Endothelial cell of umbilical vein (primary cell): ENCODE results near the gene MRPS35. TPM values are rescaled to one million over a fixed set of nuclear protein-coding genes. Genes with fewer than 3 reads are reported as not detected.

Experiments
- BruUV-seq: library from RNA; stranded (reverse); fragments of 400-500 nt; replicated peaks from 2 replicates; lab custom pipeline; 2021; lab: Mats Ljungman, UMichigan
- CTCF ChIA-PET: fragments of 300-600, 350-600 bp; sonication (Branson Sonifier 250); formaldehyde crosslinking; loops from one replicate; lab custom pipeline; 2021; ENCODE audit warnings: antibody characterized with exemption, inconsistent platforms; lab: Charles Lee
- POLR2A ChIA-PET: fragments of 300-600, 350-600 bp; sonication (Branson Sonifier 250); formaldehyde crosslinking; loops from one replicate; lab custom pipeline; 2021; ENCODE audit warnings: antibody characterized with exemption, inconsistent platforms; lab: Charles Lee
- DNase-seq: peaks from one replicate; pipeline ENCODE4 v3.0.0-alpha.2; 2011; ENCODE audit warnings: low read depth, low spot score
- FAIRE-seq: peaks from 2 replicates; lab custom pipeline; 2011; peaks lifted over from hg19 to GRCh38; lab: Jason Lieb, UNC
- H2AFZ ChIP-seq: 2 replicates; pipeline ENCODE4 v1.6.0; 2012; ENCODE audit warnings: low read depth, low read length, control low read depth, inconsistent platforms
- H3K27ac ChIP-seq: 2 replicates; pipeline ENCODE4 v1.5.1; 2011; ENCODE audit warnings: low read depth, mild to moderate bottlenecking, control low read depth, low read length, moderate library complexity; ENCODE audit not compliant: insufficient read depth
- H3K27me3 ChIP-seq, 2 experiments: 2 replicates each; pipeline versions ENCODE4 v1.6.0 to v1.6.1; 2011; ENCODE audit warnings: low read length in 2 of 2, mixed read lengths in 1 of 2; ENCODE audit not compliant: control insufficient read depth in 2 of 2, insufficient read depth in 2 of 2
- H3K36me3 ChIP-seq, 2 experiments: 2 replicates in 1 of 2; 3 replicates in 1 of 2; pipeline ENCODE4 v1.5.1; 2011; ENCODE audit warnings: low read length in 2 of 2, mild to moderate bottlenecking in 1 of 2, moderate library complexity in 1 of 2; ENCODE audit not compliant: control insufficient read depth in 2 of 2, insufficient read depth in 2 of 2; ENCODE audit errors: extremely low read depth in 1 of 2
- H3K4me1 ChIP-seq: 3 replicates; pipeline ENCODE4 v1.5.1; 2011; ENCODE audit warnings: mild to moderate bottlenecking, low read length; ENCODE audit not compliant: control insufficient read depth, insufficient read depth; ENCODE audit errors: extremely low read depth
- H3K4me2 ChIP-seq: 2 replicates; pipeline ENCODE4 v1.6.1; 2011; ENCODE audit warnings: low read length, control low read depth, mixed read lengths; ENCODE audit not compliant: insufficient read depth
- H3K4me3 ChIP-seq, 3 experiments: fragments of 200-600 bp in 1 of 3; sonication (generic), shearing (Covaris generic) in 1 of 3; replicated peaks in 1 of 3; 2 replicates each; pipeline ENCODE4 v1.5.1; 2011 to 2016; ENCODE audit warnings: control low read depth in 3 of 3, low read length in 3 of 3, mild to moderate bottlenecking in 2 of 3, inconsistent platforms in 1 of 3, low read depth in 1 of 3, moderate library complexity in 1 of 3; ENCODE audit not compliant: insufficient read depth in 1 of 3
- H3K79me2 ChIP-seq: 2 replicates; pipeline ENCODE4 v1.6.0; 2012; ENCODE audit warnings: low read length, inconsistent platforms; ENCODE audit not compliant: control insufficient read depth, insufficient read depth
- H3K9ac ChIP-seq: replicated peaks from 2 replicates; pipeline ENCODE3; 2011; ENCODE audit warnings: low read length, control low read depth; ENCODE audit not compliant: insufficient read depth; ENCODE audit errors: extremely low read depth
- H3K9me1 ChIP-seq: replicated peaks from 3 replicates; pipeline ENCODE4 v1.6.0; 2011; ENCODE audit warnings: mild to moderate bottlenecking, low read length; ENCODE audit not compliant: control insufficient read depth, insufficient read depth; ENCODE audit errors: extremely low read depth
- H3K9me3 ChIP-seq: replicated peaks from 2 replicates; pipeline ENCODE4 v1.5.1; 2012; ENCODE audit warnings: low read length, inconsistent platforms; ENCODE audit not compliant: control insufficient read depth, insufficient read depth
- H4K20me1 ChIP-seq: replicated peaks from 2 replicates; pipeline ENCODE3; 2011; ENCODE audit warnings: mild to moderate bottlenecking, low read length; ENCODE audit not compliant: control insufficient read depth, insufficient read depth; ENCODE audit errors: extremely low read depth
- CTCF ChIP-seq, 2 donors: IDR thresholded peaks; 1 replicate in 1 of 2; 2 replicates in 1 of 2; pipeline ENCODE4 v1.5.1; 2011; ENCODE audit warnings: low read length in 2 of 2, mild to moderate bottlenecking in 2 of 2, moderate library complexity in 2 of 2, control low read depth in 1 of 2, inconsistent platforms in 1 of 2, low read depth in 1 of 2; ENCODE audit not compliant: insufficient read depth in 1 of 2; ENCODE audit errors: extremely low read depth in 1 of 2
- GATA2 ChIP-seq: IDR thresholded peaks from 2 replicates; pipeline ENCODE4 v1.7.0; 2011; ENCODE audit warnings: low read depth, mild to moderate bottlenecking, moderate library complexity, mixed read lengths, low read length; ENCODE audit not compliant: insufficient read length, insufficient read depth
- POLR2A ChIP-seq: IDR thresholded peaks from 2 replicates; pipeline ENCODE4 v1.6.1; 2012; ENCODE audit warnings: low read depth, mild to moderate bottlenecking, control low read depth, low read length
- POLR2AphosphoS5 ChIP-seq: IDR thresholded peaks from 2 replicates; pipeline ENCODE4 v1.6.1; 2012; ENCODE audit warnings: low read depth, mild to moderate bottlenecking, control low read depth, low read length, moderate library complexity; ENCODE audit not compliant: insufficient read depth
- dilution Hi-C: fragments of 300-500 bp; cut with MboI; formaldehyde crosslinking; loops from one replicate; pipeline ENCODE4 v1.15.0; 2019; ENCODE audit warnings: low sequenced_read_pairs; ENCODE audit not compliant: extremely low pct_ligation_motif_present
- intact Hi-C: fragments of 100-400 bp; cut with micrococcal nuclease; formaldehyde crosslinking; loops from one replicate; pipeline ENCODE4 v1.10.0; 2022
- polyA plus RNA-seq, 4 experiments: library from polyadenylated mRNA; depleted of rRNA in 3 of 4; stranded (reverse) in 3 of 4; unstranded in 1 of 4; fragments of >200 nt; gene quantifications; 2 replicates each; pipeline versions ENCODE4 v1.2.1 to v1.2.3, GENCODE V29; 2011 to 2012; ENCODE audit warnings: missing spikeins in 1 of 4
- total RNA-seq: library from RNA; stranded (reverse); gene quantifications from 2 replicates; pipeline ENCODE4 v1.2.3, GENCODE V29; 2021

The MRPS35 gene
- total and polyA plus RNA-seq, 2 donors (not counting 3 experiments of a cell fraction or from before 2014, with no cell fraction given): 22.7 to 38.6 TPM

GRCh38 chr12:27779920-27780611, 69.4 kb downstream of the MRPS35 start, which contains the start of the genes KLHL42 and MANSC4:
Gene KLHL42, plus strand, starts transcription at chr12:27780233. Its CDS starts 98 bp downstream, at chr12:27780331.
Gene MANSC4, minus strand, starts transcription at chr12:27780236. Its CDS starts 8,960 bp downstream, at chr12:27771276.
- H3K9me3 ChIP-seq: no peaks in the 10 kb centered on the region
- peak; percentile 68 for FAIRE-seq
- H3K79me2 ChIP-seq: peaks cover 37% of the 10 kb centered on the region
- no peaks in the 10 kb centered on the region for H3K27me3 ChIP-seq
- ChIA-PET POLR2A (no interaction called here), CTCF (interaction anchor here (0.9 to 2.4 kb wide), 9 partner anchors 9 to 392 kb away, joined by 3 to 20 read pairs (median 6); no protein-coding TSS in a partner anchor)
- no peaks in the 10 kb centered on the region for H3K9me1 ChIP-seq
- H3K27ac ChIP-seq: peak within 1 kb of the TSS; percentile 64
- TF ChIP-seq CTCF (IDR thresholded peaks at IDR 0.05; ENCODE audit: extremely low read depth in 1 of 2, insufficient read depth in 1 of 2, low read depth in 1 of 2, low read length in 2 of 2) (peak in 1 of 2 donors; percentile 5), POLR2A (peak; percentile 70), POLR2AphosphoS5 (peak; percentile 76), GATA2 (no peak)
- H3K4me3 ChIP-seq: peak within 1 kb of the TSS; percentile 18 to 48 (median 43)
- H3K4me1 ChIP-seq: peaks cover 22% of the 10 kb centered on the region
- intact Hi-C loops (no loop called here), dilution Hi-C loops (no loop called here)
- peak within 1 kb of the TSS; percentile 78 for H3K9ac ChIP-seq
- H4K20me1 ChIP-seq: no peaks in the 10 kb centered on the region
- BruUV-seq: no TSS peak
- no peaks in the 10 kb centered on the region for H3K36me3 ChIP-seq
- DNase-seq: peak; percentile 63
- peak within 1 kb of the TSS; percentile 60 for H3K4me2 ChIP-seq
- peak within 1 kb of the TSS; percentile 74 for H2AFZ ChIP-seq
